Measurements from ENCODE around the gene MKRN2.

MKRN2 gene

DNA sequence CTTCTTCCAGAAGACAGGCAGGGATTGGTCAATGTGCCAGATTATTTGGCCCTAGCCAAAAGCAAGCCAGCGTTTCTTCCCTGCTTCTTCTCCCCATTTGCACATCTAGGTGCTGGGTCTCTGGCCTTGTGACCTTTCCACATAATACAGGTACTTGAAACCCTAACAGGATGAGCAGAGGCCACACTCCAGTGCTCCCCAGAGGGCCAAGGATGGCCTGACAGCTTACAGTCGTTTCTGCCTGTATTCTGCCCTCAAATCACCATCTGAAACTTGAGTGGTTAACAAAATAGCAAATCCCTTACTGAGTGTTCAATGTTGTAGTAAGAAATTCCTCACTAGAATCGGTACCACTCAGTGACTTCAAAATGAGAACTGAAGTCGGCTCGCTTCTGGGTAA is 29.1 kb downstream of the MKRN2 start:
- DNase-seq (ENCODE audit: low read depth), result no peak
- TF ChIP-seq CTCF (IDR thresholded peaks at IDR 0.05; ENCODE audit: low read length, missing control alignments), result no peak
- no peak overlapping the region for H3K4me3 ChIP-seq (replicated peaks; ENCODE audit: low read depth, low read length)

DNA sequence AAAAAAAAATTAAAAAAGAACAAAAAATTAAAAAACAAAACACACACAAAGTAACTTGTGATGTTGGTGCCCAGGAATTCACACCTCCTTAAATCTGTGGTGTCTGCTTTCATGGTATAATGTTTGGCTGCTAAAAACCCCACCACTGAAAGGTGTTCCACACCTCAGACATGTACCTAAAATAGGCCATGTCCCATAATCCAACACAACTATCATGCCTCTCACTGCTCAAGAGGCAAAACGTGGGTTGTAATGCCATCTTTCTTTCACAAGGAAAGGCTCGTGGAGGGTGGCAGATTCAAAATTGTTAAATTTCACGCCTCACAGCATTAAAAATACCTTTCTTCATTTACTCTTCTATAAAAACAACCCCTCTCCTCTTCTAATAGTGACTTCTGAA is 29.5 kb downstream of the MKRN2 start:
- DNase-seq (ENCODE audit: low read depth), result no peak
- no peak overlapping the region for H3K4me3 ChIP-seq (replicated peaks; ENCODE audit: low read depth, low read length)
- TF ChIP-seq CTCF (IDR thresholded peaks at IDR 0.05; ENCODE audit: low read length, missing control alignments), result no peak

DNA sequence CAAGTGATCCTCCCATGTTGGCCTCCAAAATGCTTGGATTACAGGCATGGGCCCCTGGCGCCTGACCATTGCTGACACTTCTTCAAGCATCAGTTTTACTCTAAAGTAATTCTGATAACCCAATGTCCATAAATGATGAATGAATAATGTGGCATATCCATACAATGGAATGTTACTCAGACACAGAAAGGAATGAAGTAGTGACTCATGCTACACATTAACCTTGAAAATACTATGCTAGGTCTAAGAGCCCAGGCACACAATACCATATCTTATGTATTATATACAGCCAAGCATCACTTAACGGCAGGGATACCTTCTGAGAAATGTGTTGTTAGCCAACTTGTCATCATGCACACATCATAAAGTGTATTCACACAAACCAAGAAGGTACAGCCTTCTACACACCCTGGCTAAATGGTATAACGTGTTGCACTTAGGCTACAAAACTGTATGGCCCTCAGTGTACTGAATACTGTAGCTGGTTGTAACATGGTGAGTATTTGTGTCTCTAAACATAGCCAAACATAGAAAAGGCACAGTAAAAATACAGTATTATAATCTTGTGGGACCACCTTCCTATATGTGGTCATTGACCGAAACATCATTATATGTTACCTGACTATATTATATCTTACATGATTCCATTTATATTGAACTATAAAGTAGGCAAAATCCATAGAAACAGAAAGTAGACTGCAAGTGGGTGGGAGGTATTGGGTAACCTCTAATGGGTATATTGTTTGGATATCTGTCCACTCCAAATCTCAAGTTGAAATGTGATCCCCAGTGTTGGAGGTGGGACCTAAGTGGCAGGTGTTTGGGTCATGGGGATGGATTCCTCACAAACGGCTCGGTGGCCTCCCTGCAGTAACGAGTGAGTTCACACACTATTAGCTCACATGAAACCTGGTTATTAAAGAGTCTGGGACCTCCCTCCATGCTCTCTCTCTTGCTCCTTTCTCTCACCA is 31.4 kb downstream of the MKRN2 start:
- no peak overlapping the region for H3K4me3 ChIP-seq (replicated peaks; ENCODE audit: low read depth, low read length)
- no peak for TF ChIP-seq CTCF (IDR thresholded peaks at IDR 0.05; ENCODE audit: low read length, missing control alignments)
- DNase-seq (ENCODE audit: low read depth), result peak; percentile 35

DNA sequence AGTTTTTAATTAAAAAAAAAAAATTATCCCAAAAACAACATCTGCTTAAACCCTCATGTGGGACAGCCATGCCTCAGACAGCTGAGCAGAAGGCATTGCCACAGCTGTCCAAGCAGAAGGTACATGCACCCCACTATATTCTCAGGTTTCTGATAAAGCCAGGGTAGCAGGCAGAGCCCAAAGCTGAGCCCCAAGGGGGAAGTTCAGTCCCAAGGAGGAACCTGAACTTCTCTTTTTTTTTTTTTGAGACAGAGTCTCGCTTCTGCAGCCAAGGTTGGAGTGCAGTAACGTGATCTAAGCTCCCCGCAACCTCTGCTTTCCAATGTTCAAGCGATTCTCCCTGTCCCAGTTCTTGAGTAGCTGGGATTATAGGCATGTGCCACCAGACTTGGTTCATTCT is 33.2 kb downstream of the MKRN2 start:
- no peak overlapping the region for H3K4me3 ChIP-seq (replicated peaks; ENCODE audit: low read depth, low read length)
- DNase-seq (ENCODE audit: low read depth), result no peak
- TF ChIP-seq CTCF (IDR thresholded peaks at IDR 0.05; ENCODE audit: low read length, missing control alignments), result no peak

DNA sequence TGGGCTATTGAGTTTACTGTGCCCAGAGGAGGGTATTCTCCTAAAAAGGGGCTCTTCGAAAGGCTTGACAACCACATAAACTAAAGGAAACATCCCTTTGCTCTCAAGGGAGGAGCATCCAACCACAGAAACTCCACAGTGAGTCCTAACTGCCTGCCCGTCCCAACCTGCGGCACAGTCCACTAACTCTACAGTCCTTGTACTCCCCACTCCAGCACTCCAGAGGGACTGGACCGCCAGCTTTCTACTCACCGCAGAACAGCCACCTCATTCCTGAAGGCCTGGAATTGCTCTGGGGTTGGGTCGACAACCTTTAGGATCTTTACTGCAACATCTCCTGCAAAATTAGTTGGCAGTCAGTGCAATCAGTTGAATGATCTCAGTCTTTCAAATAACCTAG is 34.6 kb downstream of the MKRN2 start:
- TF ChIP-seq CTCF (IDR thresholded peaks at IDR 0.05; ENCODE audit: low read length, missing control alignments), result no peak
- H3K4me3 ChIP-seq (replicated peaks; ENCODE audit: low read depth, low read length), result no peak overlapping the region
- no peak for DNase-seq (ENCODE audit: low read depth)

GRCh38 chr3:12591997-12592715 is 35.3 kb downstream of the MKRN2 start:
- no peak for DNase-seq (ENCODE audit: low read depth)
- H3K4me3 ChIP-seq (replicated peaks; ENCODE audit: low read depth, low read length), result no peak overlapping the region
- TF ChIP-seq CTCF (IDR thresholded peaks at IDR 0.05; ENCODE audit: low read length, missing control alignments), result no peak
